ENCODE results near the gene PKP1.
A peak's percentile ranks its signal among the peaks of the same experiment; 100 is the strongest.

PKP1 gene

GRCh38 chr1:201328576-201328975 is 45.3 kb downstream of the PKP1 start:
- no peak for DNase-seq (ENCODE audit: low read depth)

GRCh38 chr1:201329286-201329685 is 46.0 kb downstream of the PKP1 start:
- DNase-seq (ENCODE audit: low read depth), result no peak

- DNase-seq (ENCODE audit: low read depth), result no peak
Observed at GRCh38 chr1:201329801-201330200, 46.5 kb downstream of the PKP1 start.

- no peak for DNase-seq (ENCODE audit: low read depth)
Observed at GRCh38 chr1:201330541-201330940, 47.2 kb downstream of the PKP1 start.

GRCh38 chr1:201331166-201331565 is 47.9 kb downstream of the PKP1 start:
- no peak for DNase-seq (ENCODE audit: low read depth)

- no peak for DNase-seq (ENCODE audit: low read depth)
Observed at GRCh38 chr1:201332021-201332420, 48.7 kb downstream of the PKP1 start.

GRCh38 chr1:201332616-201333335 is 49.5 kb downstream of the PKP1 start:
- no peak for DNase-seq (ENCODE audit: low read depth)

GRCh38 chr1:201334325-201335173 is 51.2 kb downstream of the PKP1 start:
- peak; percentile 18 for DNase-seq (ENCODE audit: low read depth)

- DNase-seq (ENCODE audit: low read depth), result no peak
Observed at GRCh38 chr1:201335174-201335870, 52.0 kb downstream of the PKP1 start.

GRCh38 chr1:201335901-201336300 is 52.6 kb downstream of the PKP1 start:
- DNase-seq (ENCODE audit: low read depth), result no peak

- no peak for DNase-seq (ENCODE audit: low read depth)
Observed at GRCh38 chr1:201336711-201337450, 53.6 kb downstream of the PKP1 start.

- DNase-seq (ENCODE audit: low read depth), result no peak
Observed at GRCh38 chr1:201341377-201341776, 58.1 kb downstream of the PKP1 start.

GRCh38 chr1:201344206-201345080 is 61.1 kb downstream of the PKP1 start:
- DNase-seq (ENCODE audit: low read depth), result no peak

- DNase-seq (ENCODE audit: low read depth), result no peak
Observed at GRCh38 chr1:201345081-201345355, 61.7 kb downstream of the PKP1 start.

- no peak for DNase-seq (ENCODE audit: low read depth)
Observed at GRCh38 chr1:201346337-201346939, 63.1 kb downstream of the PKP1 start.

- DNase-seq (ENCODE audit: low read depth), result no peak
Observed at GRCh38 chr1:201346987-201347386, 63.7 kb downstream of the PKP1 start.

GRCh38 chr1:201347498-201348210 is 64.3 kb downstream of the PKP1 start:
- no peak for DNase-seq (ENCODE audit: low read depth)

GRCh38 chr1:201348211-201348566 is 64.9 kb downstream of the PKP1 start:
- no peak for DNase-seq (ENCODE audit: low read depth)

- no peak for DNase-seq (ENCODE audit: low read depth)
Observed at GRCh38 chr1:201349092-201349491, 65.8 kb downstream of the PKP1 start.

- DNase-seq (ENCODE audit: low read depth), result no peak
Observed at GRCh38 chr1:201350361-201350725, 67.0 kb downstream of the PKP1 start.
